ENCODE results near the gene BNC2.
"Not testable (repeated sequence)": the region's sequence is repeated elsewhere in the genome, so short reads cannot be mapped to it uniquely, and the experiment has no call there.

GRCh38 chr9:16539626-16540025, 330.8 kb downstream of the BNC2 start:
- TF ChIP-seq, protein P1, sequence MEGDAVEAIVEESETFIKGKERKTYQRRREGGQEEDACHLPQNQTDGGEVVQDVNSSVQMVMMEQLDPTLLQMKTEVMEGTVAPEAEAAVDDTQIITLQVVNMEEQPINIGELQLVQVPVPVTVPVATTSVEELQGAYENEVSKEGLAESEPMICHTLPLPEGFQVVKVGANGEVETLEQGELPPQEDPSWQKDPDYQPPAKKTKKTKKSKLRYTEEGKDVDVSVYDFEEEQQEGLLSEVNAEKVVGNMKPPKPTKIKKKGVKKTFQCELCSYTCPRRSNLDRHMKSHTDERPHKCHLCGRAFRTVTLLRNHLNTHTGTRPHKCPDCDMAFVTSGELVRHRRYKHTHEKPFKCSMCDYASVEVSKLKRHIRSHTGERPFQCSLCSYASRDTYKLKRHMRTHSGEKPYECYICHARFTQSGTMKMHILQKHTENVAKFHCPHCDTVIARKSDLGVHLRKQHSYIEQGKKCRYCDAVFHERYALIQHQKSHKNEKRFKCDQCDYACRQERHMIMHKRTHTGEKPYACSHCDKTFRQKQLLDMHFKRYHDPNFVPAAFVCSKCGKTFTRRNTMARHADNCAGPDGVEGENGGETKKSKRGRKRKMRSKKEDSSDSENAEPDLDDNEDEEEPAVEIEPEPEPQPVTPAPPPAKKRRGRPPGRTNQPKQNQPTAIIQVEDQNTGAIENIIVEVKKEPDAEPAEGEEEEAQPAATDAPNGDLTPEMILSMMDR (IDR thresholded peaks at IDR 0.05; ENCODE audit: low read length) = not testable (repeated sequence)
- TF ChIP-seq EZH2 (IDR thresholded peaks at IDR 0.05; ENCODE audit: borderline replicate concordance, low read length) = not testable (repeated sequence)
